Gastroesophageal sphincter (tissue), 3 donors: ENCODE results near the gene SMC4.

Source experiments
- CTCF ChIP-seq, 4 experiments: fragments of 200-600 bp in 2 of 4; fragments of 450-650 bp in 2 of 4; sonication (generic) in 1 of 4; IDR thresholded peaks; one replicate each; pipeline ENCODE4 v1.5.1; 2017 to 2019; ENCODE audit warnings: antibody characterized with exemption in 4 of 4, mild to moderate bottlenecking in 2 of 4, moderate library complexity in 2 of 4
- EP300 ChIP-seq: sonication (generic); formaldehyde crosslinking; IDR thresholded peaks from one replicate; pipeline ENCODE4 v1.6.1; 2017; ENCODE audit warnings: antibody characterized with exemption, mild to moderate bottlenecking
- POLR2A ChIP-seq, 2 donors: fragments of 450-650 bp; IDR thresholded peaks; one replicate each; pipeline ENCODE4 v1.6.1; 2017; ENCODE audit warnings: antibody characterized with exemption in 2 of 2, mild to moderate bottlenecking in 2 of 2, moderate library complexity in 1 of 2

GRCh38 chr3:160464321-160464720, 64.9 kb downstream of the SMC4 start:
- TF ChIP-seq CTCF (IDR thresholded peaks at IDR 0.05): no peak
- no peak for TF ChIP-seq EP300
- no peak for TF ChIP-seq POLR2A (IDR thresholded peaks at IDR 0.05)
